Small intestine (tissue), 16 donors: ENCODE results near the gene AGBL3. TPM values are rescaled to one million over a fixed set of nuclear protein-coding genes. Genes with fewer than 3 reads are reported as not detected.

Experiments
- DNase-seq, 2 donors: peaks; one replicate each; pipeline versions ENCODE4 v3.0.0 to v3.0.0-alpha.2; 2013
- FAIRE-seq: peaks from 2 replicates; lab custom pipeline; 2012; peaks lifted over from hg19 to GRCh38; lab: Jason Lieb, UNC
- H3K27ac ChIP-seq, 3 donors: one replicate each; pipeline ENCODE4 v1.5.1; 2013; ENCODE audit warnings: low read length in 2 of 3, mild to moderate bottlenecking in 2 of 3, control low read depth in 1 of 3, inconsistent platforms in 1 of 3, low read depth in 1 of 3, moderate library complexity in 1 of 3
- H3K27me3 ChIP-seq, 3 donors: one replicate each; pipeline ENCODE4 v1.6.1; 2013; ENCODE audit warnings: low read length in 3 of 3, inconsistent platforms in 1 of 3; ENCODE audit not compliant: control insufficient read depth in 3 of 3, insufficient read depth in 3 of 3
- H3K36me3 ChIP-seq, 3 donors: one replicate each; pipeline ENCODE4 v1.6.1; 2013; ENCODE audit warnings: low read length in 3 of 3, inconsistent platforms in 1 of 3, low read depth in 1 of 3, mild to moderate bottlenecking in 1 of 3, moderate library complexity in 1 of 3; ENCODE audit not compliant: control insufficient read depth in 3 of 3, insufficient read depth in 2 of 3
- H3K4me1 ChIP-seq, 3 donors: one replicate each; pipeline ENCODE4 v1.6.1; 2013; ENCODE audit warnings: low read length in 2 of 3, inconsistent platforms in 1 of 3, low read depth in 1 of 3, mild to moderate bottlenecking in 1 of 3, moderate library complexity in 1 of 3; ENCODE audit not compliant: control insufficient read depth in 3 of 3, insufficient read depth in 2 of 3
- H3K4me3 ChIP-seq, 3 donors: one replicate each; pipeline ENCODE4 v1.5.1; 2013; ENCODE audit warnings: low read length in 3 of 3, control low read depth in 1 of 3, inconsistent platforms in 1 of 3, low read depth in 1 of 3, mild to moderate bottlenecking in 1 of 3, moderate library complexity in 1 of 3
- H3K9me3 ChIP-seq, 2 donors: one replicate each; pipeline ENCODE4 v1.6.1; 2013; ENCODE audit warnings: low read depth in 1 of 2, low read length in 1 of 2; ENCODE audit not compliant: control insufficient read depth in 2 of 2, insufficient read depth in 1 of 2
- WGBS, 3 donors: extraction: QIAGEN DNeasy Blood & Tissue Kit; methylation state at CpG; one replicate each; pipeline ENCODE4 v1.1.7; 2013; 5-methylcytosine and 5-hydroxymethylcytosine counted together
- long read RNA-seq, 10 donors: transcript quantifications; one replicate each; lab custom pipeline, GENCODE V29; 2026
- polyA plus RNA-seq, 4 donors: library from polyadenylated mRNA; stranded (reverse) in 3 of 4; unstranded in 1 of 4; fragments of 200-250 nt in 3 of 4; fragments of 120-200 nt in 1 of 4; gene quantifications; one replicate each; pipeline versions ENCODE4 v1.2.1 to v1.2.3, GENCODE V29; 2013
- donor health status: healthy with polysubstance abuse.
- donor health status: control.
- donor health status: control.
- donor health status: Bipolar disorder and iron deficiency.
- donor health status: healthy.

Gene AGBL3
- 1 to 10 TPM in 1 of 4 donors, under 1 TPM in 3; 0.27 to 3.8 (median 0.88) TPM for polyA plus RNA-seq
- long read RNA-seq, donor 1: 0 reads
- long read RNA-seq, donor 2: 0 reads
- long read RNA-seq, donor 3: 0 reads
- long read RNA-seq, donor 4: 0 reads
- long read RNA-seq, donor 5: 0 reads
- long read RNA-seq, donor 6: 0 reads
- long read RNA-seq, donor 7, partial matches to known transcripts: 13 of 13 reads
- long read RNA-seq, donor 7, other reads (novel, unspliced or antisense): 0 of 13 reads
- long read RNA-seq, donor 8: 0 reads
- long read RNA-seq, donor 9: 0 reads
- long read RNA-seq, donor 10: 0 reads

DNA sequence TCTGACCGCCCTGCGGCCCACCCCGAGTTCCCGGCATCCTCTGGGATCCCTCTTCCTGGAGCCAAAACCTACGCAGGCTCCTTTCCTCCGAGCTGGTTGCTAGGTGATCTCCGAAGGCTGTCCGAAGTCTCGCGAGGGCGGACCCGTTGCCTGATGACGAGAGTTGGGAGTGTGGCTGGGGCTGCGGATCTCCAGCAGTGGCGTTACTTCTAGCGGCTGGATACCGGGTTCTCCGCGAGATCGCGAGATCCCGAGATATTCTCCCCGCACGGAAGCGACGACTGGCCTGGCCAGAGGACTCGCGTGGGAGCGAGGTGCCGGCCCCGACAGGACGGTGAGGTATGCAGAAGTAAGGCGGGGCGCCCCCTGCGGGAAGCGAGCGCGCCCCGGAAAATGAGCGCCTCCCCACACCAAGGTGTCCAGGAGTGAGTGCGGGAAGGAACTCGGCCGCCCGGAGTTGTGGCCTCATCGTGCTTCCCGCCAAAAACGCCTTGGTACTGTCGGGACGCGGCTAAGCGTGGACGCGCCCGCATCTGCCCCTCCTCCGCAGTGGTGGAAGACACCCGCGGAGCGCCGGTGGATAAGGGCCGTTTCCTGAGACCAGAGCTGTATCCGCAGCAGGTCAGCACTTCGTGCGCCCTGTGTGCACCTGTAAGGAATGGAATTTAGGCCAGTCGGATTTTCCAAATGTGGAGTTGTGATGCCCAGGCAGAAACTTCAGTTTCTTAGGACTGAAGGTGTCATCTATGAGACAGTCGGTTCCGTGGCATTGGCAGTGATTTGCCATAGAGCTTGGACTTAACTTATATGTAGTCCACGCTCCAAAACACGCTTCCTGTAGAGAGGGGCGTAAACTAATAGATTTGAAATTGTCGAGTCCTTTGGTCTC lies at the start of gene AGBL3:
Gene AGBL3 (plus strand): TSS at position 146 of the 889 bp plus-strand sequence. CDS start 1,426 bp downstream, outside the sequence.
- Histone ChIP-seq H3K27me3 (no peaks in the 10 kb centered on the region), H3K4me3 (peak within 1 kb of the TSS; percentile 67 to 83 (median 68)), H3K4me1 (peaks cover 0 to 5% (median 0%) of the 10 kb centered on the region in 3 donors), H3K9me3 (no peaks in the 10 kb centered on the region), H3K36me3 (no peaks in the 10 kb centered on the region), H3K27ac (peak within 1 kb of the TSS; percentile 71 to 94 (median 81))
- WGBS, 3 donors: 0% methylated on average over 65 to 70 of the region's 70 CpGs
- DNase-seq: peak; percentile 94 to 97
- FAIRE-seq: no peak

DNA sequence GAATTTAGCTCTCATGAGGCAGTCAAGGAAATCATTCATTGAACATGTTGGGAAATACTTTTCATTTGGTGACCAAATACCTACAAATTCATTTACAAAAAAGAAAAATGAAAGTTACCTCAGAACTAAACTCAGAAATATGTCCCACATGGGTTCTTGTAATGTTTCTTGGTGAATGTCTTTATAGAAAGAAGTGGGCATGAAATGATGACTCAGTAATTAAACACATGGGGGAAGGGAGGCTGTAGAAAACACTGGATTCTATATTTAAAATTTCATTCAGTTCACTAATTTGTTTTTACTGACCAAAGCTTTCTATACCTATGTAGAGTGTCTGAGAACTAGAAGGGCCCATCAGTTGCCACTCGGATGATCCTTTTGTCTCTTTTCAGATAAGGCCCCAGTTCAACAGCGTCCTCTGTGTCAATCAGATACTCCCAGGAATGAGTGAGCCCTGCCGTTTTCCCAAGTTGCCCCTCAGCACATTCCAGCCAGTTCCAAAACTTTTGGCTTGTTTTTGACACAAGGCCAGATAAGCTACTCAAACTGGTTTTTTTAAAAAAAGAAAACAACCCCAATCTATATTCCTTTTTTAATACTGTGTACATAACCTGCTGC lies 49.3 kb upstream of the AGBL3 start:
- Histone ChIP-seq H3K4me1 (peaks cover 0 to 6% (median under 1%) of the 10 kb centered on the region in 3 donors), H3K27ac (no peak overlapping the region), H3K9me3 (no peaks in the 10 kb centered on the region), H3K36me3 (peaks cover 0 to 2% (median 0%) of the 10 kb centered on the region in 3 donors), H3K4me3 (no peak overlapping the region), H3K27me3 (no peaks in the 10 kb centered on the region)
- FAIRE-seq (no peak), DNase-seq (no peak)
- 69 to 79% (median 73%) methylated on average over 3 of the region's 3 CpGs for WGBS, 3 donors

DNA sequence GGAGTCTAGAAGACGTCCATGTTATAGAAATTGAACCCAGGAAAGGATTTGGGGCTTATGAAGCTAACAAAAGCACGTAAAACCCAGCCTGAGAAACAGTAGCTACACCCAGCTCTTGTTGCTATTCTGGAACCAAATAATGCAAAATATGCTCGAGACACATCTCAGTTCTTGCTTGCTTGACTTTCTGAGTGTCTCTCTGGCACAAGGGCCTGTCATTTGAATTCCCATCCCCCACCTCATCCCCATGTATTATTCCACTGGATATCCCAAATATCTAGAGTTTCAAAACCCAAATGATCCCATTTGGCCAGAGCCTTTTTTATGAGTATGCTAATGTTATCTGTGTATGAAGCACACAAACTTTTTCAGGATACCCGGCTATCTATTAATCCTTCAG lies 48.2 kb upstream of the AGBL3 start:
- Histone ChIP-seq H3K27ac (no peak overlapping the region), H3K4me1 (peaks cover 0 to 16% (median 0%) of the 10 kb centered on the region in 3 donors), H3K9me3 (no peaks in the 10 kb centered on the region), H3K27me3 (no peaks in the 10 kb centered on the region), H3K4me3 (no peak overlapping the region), H3K36me3 (peaks cover 0 to 2% (median 0%) of the 10 kb centered on the region in 3 donors)
- 77 to 87% (median 85%) methylated on average over 4 of the region's 4 CpGs for WGBS, 3 donors
- DNase-seq: no peak
- no peak for FAIRE-seq

DNA sequence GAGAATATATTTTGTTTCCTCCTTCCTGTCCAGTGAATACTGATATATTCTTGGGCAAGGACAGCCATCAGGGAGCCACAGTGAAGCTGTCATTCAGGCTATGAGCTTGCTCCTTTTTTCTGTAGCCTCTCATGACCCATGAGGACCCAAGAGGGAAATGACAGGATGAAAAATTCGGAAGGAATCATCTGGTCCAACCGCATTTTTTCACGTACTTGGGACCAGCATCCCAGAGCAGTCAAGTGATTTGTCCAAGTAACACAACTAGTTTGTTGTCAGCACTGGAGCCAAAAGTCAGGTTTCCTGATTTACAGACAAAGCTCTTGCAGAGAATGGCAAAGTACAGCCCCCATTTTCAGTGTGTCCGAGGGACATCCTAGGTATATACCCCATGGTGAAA lies 47.2 kb upstream of the AGBL3 start:
- WGBS, 3 donors: 90 to 93% (median 92%) methylated on average over 4 of the region's 4 CpGs
- Histone ChIP-seq H3K27me3 (no peaks in the 10 kb centered on the region), H3K36me3 (peaks cover 0 to 2% (median 0%) of the 10 kb centered on the region in 3 donors), H3K9me3 (no peaks in the 10 kb centered on the region), H3K4me1 (peaks cover 0 to 17% (median 0%) of the 10 kb centered on the region in 3 donors), H3K27ac (no peak overlapping the region), H3K4me3 (no peak overlapping the region)
- no peak for FAIRE-seq
- no peak for DNase-seq

DNA sequence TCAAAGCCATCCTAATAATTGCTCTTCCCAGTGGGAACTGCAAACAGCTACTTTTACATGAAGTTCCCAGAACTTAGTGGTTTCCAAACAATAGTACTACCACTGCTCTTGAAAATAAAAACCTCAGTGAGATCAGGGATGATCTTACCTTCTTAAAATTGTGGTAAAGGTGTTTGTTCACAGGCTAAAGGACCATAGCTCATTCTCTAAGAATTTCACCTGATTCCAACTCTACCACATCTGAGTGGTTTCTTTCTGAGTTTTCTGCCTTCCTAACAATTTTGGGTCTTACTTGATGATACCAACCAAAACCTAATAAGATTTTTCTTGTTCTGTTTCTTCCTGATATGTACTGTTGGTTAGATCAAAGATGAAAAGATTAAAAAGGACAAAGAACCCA lies 45.6 kb upstream of the AGBL3 start:
- peaks cover 0 to 21% (median 0%) of the 10 kb centered on the region in 3 donors for H3K4me1 ChIP-seq
- H3K4me3 ChIP-seq: no peak overlapping the region
- H3K36me3 ChIP-seq: no peaks in the 10 kb centered on the region
- H3K9me3 ChIP-seq: no peaks in the 10 kb centered on the region
- DNase-seq: no peak
- H3K27me3 ChIP-seq: no peaks in the 10 kb centered on the region
- H3K27ac ChIP-seq: no peak overlapping the region
- FAIRE-seq: no peak

DNA sequence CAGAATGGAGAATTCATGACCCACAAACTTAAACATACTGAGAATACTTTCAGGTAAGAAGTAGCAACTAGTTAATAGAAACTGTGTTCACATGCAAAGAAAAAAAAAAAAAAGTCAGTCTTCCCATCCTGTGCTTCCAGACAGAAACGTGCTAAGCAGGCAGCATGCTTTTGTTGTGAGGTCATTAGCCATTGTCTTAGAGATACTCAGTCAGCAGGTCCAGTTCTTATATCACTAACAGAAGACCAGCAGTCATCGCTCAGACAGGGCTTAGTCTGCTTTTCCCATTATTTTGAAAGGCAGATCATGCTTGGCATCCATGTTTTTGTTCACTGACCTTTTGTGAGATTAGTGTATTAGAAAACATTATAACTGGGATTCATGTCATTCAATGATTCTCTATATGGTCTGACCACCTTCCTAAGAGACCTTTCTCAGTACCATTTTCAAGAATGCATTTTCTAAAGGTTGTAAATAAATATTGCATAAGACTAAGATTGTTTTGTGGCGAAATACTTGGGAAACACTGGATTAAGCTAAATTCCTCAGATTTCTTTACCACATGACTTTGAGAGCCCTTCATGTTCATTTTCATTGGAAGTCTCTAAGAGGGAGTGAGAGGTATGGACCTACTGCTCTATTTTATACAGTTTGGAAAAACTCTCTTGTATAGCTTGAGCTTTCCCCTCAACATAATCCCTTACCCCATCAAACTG lies 45.0 kb upstream of the AGBL3 start:
- Histone ChIP-seq H3K4me1 (peaks cover 0 to 21% (median 0%) of the 10 kb centered on the region in 3 donors), H3K27me3 (no peaks in the 10 kb centered on the region), H3K27ac (no peak overlapping the region), H3K36me3 (no peaks in the 10 kb centered on the region), H3K4me3 (no peak overlapping the region), H3K9me3 (no peaks in the 10 kb centered on the region)
- FAIRE-seq (no peak), DNase-seq (peak in 1 of 2 donors; percentile 22)
- 62 to 76% (median 66%) methylated on average over 3 of the region's 3 CpGs for WGBS, 3 donors

DNA sequence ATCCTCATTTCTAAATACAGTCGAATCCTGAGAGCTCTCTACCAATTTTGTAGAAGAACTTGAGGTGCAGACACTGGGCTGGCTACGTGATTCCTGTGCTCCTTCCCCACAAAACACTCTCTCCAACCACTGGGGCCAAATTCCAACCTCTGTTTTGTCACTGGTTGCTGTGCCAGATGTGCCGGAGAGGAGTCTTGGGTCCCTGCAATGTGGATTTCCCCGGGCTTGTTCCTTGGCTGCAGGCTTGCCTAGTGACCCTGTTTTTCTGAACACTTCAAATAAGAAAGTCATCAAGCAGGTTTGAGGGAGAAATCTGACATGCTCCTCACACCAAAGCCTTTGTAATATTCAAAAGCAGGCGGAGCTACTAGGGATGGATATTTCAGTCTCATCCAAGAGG lies 44.4 kb upstream of the AGBL3 start:
- FAIRE-seq (no peak), DNase-seq (no peak)
- WGBS, 3 donors: 28 to 65% (median 37%) methylated on average over 5 of the region's 5 CpGs

More for the DNA sequence above, 44.4 kb upstream of the AGBL3 start:
- H3K27ac ChIP-seq: no peak overlapping the region
- H3K4me1 ChIP-seq: peaks cover 0 to 21% (median 0%) of the 10 kb centered on the region in 3 donors
- H3K36me3 ChIP-seq: no peaks in the 10 kb centered on the region
- H3K9me3 ChIP-seq: no peaks in the 10 kb centered on the region
- no peaks in the 10 kb centered on the region for H3K27me3 ChIP-seq
- no peak overlapping the region for H3K4me3 ChIP-seq
